Activated effector memory CD4-positive, alpha-beta T cell treated with anti-CD3 and anti-CD28 coated beads, Interleukin-2, amount 50 U/mL, for 16 hours (primary cell): ENCODE data around the gene VSIG10L.

Source experiments
- DNase-seq: peaks from one replicate; pipeline ENCODE4 v3.0.0-alpha.2; 2020

The VSIG10L gene

DNA sequence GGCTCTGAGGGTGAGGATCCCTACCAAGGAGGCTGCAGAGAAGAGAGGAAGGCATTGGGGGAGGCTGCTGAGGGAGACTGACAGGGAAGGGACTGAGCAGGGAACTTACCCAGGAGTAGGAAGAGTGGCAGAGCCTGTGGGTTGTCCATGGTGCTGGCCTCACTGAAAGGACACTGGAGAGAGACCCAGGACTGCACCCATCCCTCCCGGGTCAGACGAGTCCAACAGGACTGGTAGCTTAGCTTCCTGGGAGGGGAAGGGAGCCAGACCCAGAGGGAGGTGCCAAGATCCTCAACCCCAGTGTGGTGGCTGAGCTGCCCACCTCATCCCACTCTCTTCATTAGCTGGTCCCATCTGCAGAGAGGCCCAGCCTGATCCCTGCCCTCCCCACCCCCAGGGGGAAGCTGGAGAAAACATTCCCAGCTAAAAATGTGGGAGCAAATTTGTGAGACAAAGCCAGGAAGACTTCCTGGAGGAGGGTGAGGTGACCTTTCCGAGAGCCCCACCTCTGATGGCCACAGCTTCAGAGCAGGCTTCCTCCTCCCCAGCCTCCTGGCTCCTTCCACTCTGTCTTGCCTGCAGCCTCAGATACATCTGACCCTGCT, at the start of gene VSIG10L:
VSIG10L (minus strand) TSS at position 164 of the 605 bp plus-strand sequence; CDS start at position 149, 15 bp downstream.
- no peak for DNase-seq

DNA sequence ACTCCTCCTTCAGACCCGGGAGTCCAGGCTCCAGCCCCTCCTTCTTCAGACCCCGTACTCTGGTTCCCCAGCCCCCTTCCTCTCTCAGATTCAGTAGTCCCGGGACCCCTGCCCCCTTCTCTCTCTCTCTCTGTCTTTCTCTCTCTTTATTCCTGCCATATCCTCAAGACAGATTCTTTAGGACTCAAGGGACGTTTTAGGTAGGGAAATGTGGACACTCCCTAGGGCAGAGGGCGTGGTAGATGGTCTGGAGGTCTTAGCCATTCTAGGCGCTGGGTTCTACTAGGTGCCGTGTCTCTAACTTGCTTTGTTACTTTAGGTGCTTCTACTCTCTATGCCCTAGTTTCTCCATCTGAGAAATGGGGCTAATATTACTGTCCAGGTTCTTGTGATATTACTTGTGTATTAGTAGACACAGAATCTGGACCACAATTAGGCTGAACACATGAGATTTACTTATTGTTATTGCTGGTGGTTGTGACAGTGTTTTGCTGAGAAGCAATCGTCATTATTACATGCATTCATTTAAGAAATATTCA, 49.2 kb upstream of the VSIG10L start:
- DNase-seq: no peak

GRCh38 chr19:51389143-51389542, 47.2 kb upstream of the VSIG10L start:
- no peak for DNase-seq

DNA sequence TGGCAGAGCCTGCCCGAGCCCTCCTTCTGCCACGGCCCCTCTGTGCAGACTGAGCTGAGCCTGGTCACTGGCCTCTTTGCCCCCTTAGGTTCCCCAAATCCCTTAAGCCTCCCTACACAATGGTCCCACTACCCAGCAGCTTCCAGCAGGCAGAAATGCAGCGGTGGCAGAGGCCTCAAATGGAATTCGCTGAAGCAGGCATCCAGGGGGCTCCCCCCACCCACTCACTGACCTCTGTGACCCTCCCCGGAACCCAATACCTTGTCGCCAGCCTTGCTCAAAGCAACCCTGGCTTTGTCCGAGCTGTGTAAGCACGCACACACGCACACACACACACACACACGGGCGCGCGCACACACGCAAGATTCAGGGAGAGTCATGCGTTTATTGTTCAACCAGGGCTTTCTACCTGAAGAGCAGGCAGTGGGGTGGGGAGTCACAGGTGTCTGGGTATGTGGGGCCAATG, 46.0 kb upstream of the VSIG10L start, which contains the start of gene LIM2:
LIM2 (minus strand) TSS at position 51 of the 466 bp plus-strand sequence. CDS start 531 bp downstream, outside the sequence.
- no peak for DNase-seq

DNA sequence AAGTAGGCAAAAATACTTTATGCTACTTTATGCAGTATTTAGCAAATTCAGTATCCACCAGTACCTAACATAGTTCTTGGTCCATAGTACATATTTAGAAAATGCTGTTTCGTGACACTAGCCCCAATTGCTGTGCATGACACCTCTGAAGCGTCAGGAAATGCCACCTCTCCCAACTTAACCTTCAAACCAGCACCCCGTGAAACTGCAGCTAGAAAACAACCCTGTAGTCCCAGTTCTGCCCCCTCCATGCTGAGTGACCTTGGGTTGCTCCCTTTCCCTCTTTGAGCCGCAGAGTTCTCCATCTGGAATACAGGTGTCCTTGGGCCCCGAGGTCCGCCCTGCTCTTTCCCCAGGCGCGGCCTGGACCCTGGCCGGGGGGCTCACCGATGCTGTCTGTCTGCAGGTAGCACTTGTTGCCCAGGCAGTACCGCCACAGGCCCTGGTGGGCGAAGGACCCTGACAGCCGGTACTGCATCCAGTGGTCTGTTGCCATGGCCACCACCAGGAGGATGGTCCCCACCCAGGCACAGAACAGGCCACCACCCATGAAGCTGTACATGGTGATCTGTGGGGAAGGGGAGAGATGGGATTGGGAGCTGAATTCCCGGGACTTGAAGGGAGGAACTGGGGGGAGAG, 45.1 kb upstream of the VSIG10L start:
- DNase-seq: no peak

- no peak for DNase-seq
Measured at GRCh38 chr19:51382004-51382403, 40.1 kb upstream of the VSIG10L start.

GRCh38 chr19:51380379-51380778, 38.4 kb upstream of the VSIG10L start:
- no peak for DNase-seq

DNA sequence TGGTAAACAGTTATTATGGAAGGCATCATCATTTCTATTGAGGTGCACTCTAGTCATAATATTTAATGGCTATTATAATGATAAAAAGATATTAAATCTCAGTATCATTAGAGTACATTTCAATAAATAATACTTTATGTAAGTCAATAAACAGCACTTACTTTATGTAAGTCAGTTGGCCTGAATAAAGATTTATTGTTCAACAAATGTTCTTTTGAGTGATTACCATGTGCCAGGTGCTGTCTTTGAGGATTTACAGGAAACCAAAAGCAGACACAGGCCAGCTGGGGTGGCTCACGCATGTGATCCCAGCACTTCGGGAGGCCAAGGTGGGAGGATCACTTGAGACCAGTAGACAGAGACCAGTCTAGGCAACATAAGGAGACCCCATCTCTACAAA, 35.5 kb upstream of the VSIG10L start:
- DNase-seq: no peak

GRCh38 chr19:51375504-51376221, 33.7 kb upstream of the VSIG10L start:
- DNase-seq: no peak

GRCh38 chr19:51372649-51373504, 30.9 kb upstream of the VSIG10L start, which contains the start of gene NKG7:
NKG7 (minus strand) TSS chr19:51372654; CDS start chr19:51372535, 119 bp downstream.
- peak; percentile 87 for DNase-seq

DNA sequence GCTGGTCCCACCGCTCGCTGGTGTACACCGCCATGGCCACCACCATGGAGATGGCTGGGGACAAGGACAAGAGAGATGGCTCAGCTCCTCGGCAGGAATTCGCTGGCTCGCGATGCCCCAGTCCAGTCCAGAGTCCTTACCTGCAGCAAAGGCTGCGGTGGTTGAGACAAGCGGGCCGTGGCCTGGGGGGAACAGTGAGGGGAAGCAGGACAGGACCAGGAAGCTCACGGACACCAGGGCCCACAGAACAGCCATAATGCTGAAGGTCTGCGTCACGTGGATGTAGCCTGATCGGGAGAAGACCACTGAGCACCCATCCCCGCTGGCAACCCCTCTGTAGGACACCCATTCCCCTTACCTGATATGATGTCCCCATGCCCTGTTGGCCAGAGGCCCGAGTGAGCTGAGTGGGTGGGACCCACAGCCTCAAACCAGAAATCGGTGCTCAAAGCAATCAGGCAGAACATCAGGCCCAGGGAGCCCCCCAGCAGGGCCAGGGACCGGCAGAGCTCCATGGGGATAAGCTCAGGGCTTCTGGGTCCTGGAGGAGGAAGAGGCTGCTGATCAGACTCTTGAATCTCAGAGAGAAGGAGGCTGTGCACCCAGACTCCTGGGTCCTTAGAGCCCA, 30.2 kb upstream of the VSIG10L start:
- DNase-seq: no peak

DNA sequence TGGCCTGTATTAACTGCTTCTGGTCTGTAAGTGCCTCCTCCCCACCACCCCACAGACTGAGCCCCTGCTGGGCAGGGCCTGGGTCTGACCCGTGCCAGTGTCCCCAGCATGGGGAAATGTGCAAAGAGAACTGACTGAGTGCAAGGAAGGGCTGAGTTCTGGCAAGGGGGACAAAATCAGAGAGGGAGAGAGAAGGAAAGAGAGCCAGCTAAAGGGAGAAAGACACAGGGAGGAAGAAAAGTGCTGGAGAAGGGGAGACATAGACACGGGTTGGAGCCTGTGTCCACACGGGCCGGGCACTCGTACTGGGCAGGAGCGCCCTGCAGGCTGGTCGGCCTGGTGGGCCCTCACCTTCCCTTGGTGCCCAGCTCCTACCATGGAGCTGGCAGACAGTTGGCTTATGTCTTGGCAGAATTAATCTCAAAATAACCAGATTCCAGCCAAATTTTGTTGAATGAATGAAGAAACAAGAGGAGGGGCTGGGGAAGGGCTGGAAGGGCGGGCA, 29.3 kb upstream of the VSIG10L start:
- DNase-seq: no peak

DNA sequence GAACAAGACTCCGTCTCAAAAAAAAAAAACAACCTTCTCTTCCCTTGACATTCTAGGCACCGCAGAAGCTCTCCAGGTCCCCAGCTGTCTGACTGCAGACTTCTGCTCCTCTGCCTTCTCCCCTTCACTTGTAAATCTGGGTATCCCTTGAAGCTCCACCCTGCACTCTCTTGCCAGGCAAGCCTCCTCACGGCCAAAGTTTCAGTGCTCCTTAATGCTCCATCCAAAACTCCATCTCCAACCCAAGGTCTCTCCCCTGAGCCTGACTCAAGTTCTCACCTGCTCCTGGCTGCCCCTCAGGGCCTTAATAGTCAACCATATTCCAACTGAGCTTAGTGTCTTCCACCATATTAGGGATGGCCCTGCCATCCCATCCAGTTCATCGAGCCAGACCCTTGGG, 28.3 kb upstream of the VSIG10L start:
- DNase-seq: no peak

GRCh38 chr19:51368366-51369282, 26.7 kb upstream of the VSIG10L start, which contains the start of gene CLDND2:
CLDND2 (minus strand) TSS chr19:51369003; CDS start chr19:51368577, 426 bp downstream.
- no peak for DNase-seq

- peak; percentile 98 for DNase-seq
Measured at GRCh38 chr19:51367565-51368365, 25.8 kb upstream of the VSIG10L start.

- DNase-seq: peak; percentile 73
Measured at GRCh38 chr19:51367255-51367564, 25.3 kb upstream of the VSIG10L start.

- DNase-seq: peak; percentile 97
Measured at GRCh38 chr19:51366389-51367254, 24.7 kb upstream of the VSIG10L start.

DNA sequence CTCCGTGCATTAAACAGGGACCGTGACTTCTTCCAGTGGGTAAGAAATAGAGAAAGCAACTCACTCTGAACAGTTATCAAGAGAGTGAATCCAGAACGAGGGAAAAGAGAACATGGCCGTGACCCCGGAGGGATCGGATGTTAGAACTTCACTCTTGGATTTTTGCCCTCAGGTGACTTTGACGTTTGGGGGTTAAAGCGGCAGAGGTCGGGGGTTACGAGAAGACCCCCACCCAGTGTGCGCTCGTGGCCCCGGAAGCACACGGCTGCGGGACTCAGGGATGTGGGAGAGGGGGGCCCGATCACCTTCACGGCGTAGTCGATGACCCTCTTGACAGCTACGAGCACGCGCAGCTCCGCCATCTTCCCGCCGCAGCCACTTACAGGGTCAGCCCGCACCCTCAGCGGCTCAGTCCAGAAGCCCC, 24.0 kb upstream of the VSIG10L start, which contains the start of gene ETFB:
ETFB (minus strand) TSS at position 424 of the 424 bp plus-strand sequence; CDS start at position 362, 62 bp downstream.
- no peak for DNase-seq
